Hematopoietic multipotent progenitor cell treated with erythropoietin and hydrocortisone succinate and interleukin-3 and kit ligand, for 4 days (in vitro differentiated cells): ENCODE measurements around the gene TXNDC12.
"Not testable (repeated sequence)": the region's sequence is repeated elsewhere in the genome, so short reads cannot be mapped to it uniquely, and the experiment has no call there.

ENCODE experiments used
- DNase-seq: peaks from one replicate; pipeline ENCODE4 v3.0.0-alpha.2; 2015

The TXNDC12 gene

DNA sequence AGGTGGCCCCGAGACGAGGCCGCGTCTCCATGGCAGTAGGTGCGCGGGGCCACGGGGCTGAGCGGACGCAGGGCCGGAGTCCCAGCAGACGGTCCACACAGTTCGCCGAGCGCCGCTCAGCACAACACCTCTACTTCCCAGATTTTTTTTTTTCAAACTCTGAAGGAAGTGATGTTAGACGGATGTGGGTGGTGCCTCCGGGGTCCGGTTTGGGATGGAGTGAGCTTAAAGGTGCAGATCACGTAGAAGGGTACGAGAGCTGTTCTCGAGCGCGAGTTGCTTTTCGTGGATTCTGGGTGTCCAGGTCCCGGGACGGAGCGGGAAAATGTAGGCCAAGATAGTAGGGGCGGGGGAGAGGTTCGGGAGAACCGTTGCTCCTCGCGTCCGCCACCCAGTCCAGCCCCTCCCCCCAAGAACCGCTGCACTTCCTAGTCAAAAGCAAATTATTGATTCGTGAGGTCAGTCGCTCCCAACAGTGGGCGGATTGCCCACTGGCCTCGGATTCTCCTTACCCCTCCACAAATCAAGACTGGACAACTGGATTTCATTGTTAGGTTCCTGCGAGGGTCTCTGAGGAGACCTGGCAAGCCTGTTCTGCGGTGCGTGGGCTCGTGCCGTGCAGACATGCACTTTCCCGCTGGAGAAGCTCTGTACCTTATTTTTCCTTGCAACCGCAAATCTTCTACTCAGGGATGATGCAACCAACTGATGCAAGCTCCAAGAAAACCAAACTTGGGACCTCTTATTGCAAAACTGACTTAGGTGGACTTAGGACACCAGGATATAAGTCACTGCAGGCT, at the start of gene TXNDC12:
Gene TXNDC12, minus strand, starts transcription at position 126 of the 800 bp plus-strand sequence. Its CDS starts 95 bp downstream, at position 31.
- DNase-seq: peak; percentile 96

DNA sequence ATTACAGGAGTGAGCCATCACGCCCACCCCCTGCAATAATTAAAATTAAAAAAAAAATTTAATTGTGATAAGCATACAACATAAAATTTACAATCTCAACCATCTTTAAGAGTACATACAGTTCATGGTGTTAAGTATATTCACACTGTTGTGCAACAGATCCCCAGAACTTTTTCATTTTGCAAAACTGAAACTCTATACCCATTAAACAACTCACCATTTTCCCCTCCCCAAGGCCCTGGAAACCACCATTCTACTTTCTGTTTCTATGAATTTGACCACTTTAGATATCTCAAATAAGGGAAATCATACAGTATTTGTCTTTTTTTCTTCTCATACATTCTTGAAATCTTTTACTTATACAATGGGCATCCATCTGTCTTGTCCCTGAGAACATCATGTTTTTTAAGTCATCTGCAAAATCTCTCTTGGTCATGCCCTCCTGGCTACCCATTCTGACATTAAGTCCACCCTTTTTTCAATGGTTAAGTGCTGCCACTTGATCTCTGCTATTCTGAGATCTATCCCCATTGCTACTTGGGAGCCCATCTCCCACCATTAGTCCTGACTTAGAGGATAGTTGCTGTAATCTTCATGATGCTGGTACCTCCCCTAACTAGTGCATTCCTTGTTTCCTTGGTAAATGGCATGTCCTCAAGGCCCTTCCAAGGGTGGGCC, 47.5 kb upstream of the TXNDC12 start:
- no peak for DNase-seq

DNA sequence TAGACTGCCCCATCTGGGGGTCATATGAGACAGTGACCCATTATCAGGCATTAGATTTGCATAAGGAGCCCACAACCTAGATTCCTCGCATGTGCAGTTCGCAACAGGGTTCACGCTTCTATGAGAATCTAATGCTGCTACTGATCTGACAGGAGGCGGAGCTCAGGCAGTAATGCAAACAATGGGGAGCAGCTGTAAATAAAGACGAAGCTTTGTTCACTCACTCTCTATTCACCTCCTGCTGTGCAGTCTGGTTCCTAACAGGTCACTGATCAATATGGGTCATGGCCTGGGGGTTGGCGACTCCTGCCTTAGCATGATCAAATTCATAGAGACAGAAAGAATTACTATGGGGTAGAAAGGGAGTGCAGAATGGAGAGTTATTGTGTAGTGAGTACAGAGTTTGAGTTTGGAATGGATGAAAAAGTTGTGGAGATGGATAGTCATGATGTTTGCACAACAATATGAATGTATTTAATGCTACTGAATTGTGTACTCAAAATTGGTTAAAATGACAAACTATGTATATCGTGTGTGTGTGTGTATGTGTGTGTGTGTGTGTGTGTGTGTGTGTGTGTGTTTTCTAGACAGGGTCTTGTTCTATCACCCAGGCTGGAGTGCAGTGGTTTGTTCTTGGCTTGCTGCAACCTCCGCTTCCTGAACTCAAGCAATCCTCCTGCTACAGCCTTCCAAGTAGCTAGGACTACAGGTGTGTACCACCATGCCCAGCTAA, 43.3 kb upstream of the TXNDC12 start:
- DNase-seq: no peak

DNA sequence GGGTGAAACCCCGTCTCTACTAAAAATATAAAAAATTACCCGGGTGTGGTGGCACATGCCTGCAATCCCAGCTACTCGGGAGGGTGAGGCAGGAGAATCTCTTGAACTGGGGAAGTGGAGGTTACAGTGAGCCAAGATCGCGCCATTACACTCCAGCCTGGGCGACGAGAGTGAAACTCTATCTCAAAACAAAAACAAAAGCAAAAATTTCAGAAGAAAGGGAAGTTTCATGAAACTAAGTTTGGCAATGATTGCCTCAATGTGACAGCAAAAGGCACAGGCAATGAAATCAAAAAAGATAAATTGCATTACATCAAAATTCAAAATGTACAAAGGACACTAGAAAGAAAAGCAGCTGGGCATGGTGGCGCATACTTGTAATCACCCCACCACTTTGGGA, 41.2 kb upstream of the TXNDC12 start:
- DNase-seq: no peak

DNA sequence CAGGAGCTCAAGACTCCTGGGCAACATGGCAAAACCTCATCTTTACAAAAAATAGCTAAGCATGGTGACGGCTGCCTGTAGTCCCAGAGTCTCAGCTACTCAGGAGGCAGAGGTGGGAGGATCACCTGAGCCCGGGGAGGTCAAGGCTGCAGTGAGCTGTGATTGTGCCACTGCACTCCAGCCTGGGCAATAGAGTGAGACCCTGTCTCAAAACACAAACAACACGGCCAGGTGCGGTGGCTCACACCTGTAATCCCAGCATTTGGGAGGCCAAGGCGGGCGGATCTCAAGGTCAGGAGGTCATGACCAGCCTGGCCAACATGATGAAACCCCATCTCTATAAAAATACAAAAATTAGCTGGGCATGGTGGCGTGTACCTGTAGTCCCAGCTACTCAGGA, 39.3 kb upstream of the TXNDC12 start:
- DNase-seq: not testable (repeated sequence)

DNA sequence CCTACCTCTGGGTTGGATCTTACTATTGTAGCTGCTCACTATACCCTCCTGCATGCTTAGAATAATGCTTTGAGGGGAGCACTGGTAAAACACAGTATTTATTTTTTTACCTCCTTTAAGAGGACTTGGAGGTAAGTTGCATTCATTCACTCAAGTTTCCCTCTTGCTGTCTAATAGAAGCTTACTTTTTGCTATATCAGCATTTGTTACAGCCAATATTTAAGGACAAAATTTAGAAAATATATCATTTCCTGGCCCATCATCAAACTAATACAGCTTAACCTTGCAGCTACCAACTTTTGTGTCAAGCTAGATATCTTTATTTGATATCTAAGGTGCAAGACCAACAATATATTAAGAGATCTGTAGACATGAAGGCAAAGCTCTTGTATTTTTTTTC, 32.9 kb upstream of the TXNDC12 start:
- DNase-seq: not testable (repeated sequence)

DNA sequence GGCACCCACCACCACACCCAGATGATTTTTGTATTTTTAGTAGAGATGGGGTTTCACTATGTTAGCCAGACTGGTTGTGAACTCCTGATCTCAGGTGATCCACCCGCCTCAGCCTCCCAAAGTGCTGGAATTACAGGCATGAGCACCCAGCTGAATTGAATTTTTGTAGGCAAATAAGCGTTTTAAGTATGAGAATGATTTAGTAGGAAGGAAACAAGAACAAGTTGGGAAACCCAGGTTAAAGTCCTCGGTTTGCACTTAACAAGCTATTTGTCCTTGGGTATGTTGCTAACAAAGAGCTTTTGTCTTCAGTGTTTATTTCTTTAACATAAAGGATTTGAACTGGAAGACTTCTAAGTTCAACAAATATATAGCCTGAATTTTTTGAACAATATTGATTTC, 25.0 kb upstream of the TXNDC12 start:
- DNase-seq: no peak

DNA sequence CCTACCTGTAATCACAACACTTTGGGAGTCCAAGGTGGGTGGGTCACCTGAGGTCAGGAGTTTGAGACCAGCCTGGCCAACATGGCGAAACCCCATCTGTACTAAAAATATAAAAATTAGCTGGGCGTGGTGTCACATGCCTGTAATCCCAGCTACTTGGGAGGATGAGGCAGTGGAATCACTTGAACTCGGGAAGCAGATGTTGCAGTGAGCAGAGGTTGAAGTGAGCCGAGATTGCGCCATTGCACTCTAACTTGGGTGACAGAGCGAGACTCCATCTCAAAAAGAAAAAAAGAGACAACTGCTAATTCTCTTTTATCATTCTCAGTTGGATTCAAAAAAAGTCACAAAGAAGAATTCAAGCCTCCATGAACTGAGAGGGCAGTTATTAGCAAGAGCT, 22.3 kb upstream of the TXNDC12 start:
- not testable (repeated sequence) for DNase-seq

DNA sequence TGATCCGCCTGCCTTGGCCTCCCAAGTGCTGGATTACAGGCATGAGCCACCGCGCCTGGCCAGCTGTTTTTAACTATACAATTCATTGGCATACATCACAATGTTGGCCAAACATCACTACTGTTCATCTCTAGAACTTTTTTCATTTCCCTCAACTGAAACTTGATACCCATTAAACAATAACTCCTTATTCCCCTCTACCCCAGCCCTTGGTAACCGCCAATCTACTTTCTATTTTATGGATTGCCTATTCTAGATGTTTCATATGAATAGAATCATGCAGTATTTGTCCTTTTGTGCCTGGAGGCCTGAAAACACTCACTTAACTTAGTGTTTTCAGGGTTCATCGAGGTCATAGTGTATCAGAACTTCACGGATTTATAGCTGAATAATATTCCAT, 17.3 kb upstream of the TXNDC12 start:
- no peak for DNase-seq

DNA sequence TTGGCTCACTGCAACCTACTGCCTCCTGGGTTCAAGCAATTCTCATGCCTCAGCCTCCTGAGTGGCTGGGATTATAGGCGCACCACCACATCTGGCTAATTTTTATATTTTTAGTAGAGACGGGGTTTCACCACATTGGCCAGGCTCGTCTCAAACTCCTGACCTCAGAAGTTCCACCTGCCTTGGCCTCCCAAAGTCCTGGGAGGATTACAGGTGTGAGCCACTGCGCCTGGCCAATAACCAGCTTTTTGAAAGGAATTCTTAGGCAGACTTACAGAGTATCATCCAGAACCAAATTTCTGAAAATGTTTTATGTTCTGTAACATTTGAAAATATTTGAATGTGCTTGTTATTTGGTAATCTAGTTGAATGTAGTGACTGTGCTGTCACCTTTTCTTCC, 15.7 kb upstream of the TXNDC12 start:
- DNase-seq: no peak

DNA sequence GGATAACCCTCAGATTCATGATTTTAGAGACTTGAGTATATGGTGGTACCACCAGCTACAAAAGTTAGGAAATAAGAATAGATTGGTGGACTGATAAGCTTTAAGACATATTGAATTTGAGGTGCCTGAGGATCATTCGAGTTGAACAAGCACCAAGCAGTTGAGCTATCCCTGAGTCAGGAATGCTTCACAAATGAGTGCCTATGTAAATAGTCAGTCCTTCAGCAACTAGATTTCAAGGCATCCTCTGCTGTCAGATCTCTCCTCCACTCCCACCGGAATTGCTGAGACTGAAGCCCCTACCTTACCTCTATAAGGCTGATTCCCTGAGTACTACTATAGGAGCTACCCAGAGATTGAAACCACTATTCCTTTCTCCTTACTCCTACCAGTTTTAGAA, 8.2 kb upstream of the TXNDC12 start:
- DNase-seq: no peak

DNA sequence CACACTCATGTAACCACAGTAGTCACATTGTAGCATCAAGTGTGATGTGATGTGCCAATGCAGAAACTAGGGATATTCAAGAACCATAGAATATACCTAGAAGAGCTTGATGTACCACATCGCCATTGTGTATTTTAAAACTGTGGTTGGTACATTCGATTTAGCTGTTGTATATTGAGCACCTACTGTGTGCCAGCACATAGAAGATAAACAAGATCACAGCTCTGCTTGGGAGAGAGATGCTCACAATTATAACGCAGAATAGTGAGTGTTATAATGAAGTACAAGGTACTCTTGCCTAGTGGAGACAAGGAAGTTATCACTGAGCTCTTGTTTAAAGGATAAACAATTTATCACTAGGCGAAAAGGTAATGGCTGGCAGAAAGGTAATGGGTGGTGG, 5.8 kb upstream of the TXNDC12 start:
- no peak for DNase-seq

DNA sequence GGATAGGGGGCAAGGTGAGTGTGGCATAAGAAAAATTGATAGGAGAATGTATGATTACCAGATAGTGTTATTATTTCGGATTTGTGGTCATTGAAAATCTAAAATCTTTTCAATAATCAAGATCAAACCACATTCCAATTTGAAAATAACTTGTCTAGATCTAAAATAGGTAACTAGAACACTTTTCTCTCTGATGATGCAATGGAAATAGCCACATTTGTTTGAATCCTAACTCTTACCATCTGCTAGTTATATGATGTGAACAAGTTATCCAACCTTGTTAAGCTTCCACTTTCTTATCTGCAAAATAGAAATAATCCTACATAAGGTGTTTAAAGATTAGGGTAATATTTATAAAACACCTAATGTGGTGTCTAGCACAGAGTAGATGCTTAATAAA, 4.9 kb upstream of the TXNDC12 start:
- DNase-seq: no peak

DNA sequence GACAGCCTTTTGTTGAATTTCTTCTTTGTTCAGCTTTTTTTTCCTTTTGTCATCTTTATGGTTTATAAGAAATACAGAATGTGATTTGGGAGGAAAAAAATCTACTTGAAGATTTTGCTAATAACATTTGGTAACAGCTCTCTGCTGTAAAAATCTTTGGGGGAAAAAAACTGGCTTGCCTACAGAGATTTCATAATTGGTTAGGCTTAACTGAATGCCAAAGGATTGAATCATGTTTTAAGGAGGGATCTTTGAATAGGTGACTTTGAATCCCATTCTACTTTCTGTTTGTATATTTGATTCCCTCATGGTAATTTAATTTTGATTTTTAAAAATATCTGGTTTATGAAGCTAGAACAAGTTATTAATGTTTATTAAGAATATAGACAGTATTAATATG, 4.3 kb upstream of the TXNDC12 start:
- no peak for DNase-seq

DNA sequence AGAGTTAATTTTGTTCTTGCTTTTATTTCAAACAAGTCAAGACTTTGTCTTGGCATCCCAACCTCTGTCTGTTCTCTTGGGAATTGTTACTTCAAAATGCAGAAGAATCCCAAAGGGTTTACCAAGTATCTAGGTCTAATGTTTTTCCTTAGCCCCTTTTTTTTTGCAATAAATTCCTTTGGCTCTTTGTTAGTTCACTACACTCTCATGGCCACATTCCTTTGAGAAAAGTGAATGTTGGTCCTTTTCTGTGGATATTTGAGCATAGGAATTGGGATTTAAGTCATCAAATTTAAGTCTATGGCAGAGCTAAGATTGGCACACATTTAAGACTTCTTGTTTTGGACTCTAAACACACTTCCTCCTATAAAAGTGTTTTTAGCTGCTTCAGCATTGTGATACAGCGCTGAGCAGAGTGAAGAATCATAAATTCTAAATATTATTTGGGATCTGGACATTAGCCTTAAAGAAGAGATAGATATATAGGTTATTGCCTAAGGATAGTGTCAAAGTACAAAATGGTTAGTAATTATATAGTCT, 3.0 kb upstream of the TXNDC12 start:
- peak; percentile 17 for DNase-seq

DNA sequence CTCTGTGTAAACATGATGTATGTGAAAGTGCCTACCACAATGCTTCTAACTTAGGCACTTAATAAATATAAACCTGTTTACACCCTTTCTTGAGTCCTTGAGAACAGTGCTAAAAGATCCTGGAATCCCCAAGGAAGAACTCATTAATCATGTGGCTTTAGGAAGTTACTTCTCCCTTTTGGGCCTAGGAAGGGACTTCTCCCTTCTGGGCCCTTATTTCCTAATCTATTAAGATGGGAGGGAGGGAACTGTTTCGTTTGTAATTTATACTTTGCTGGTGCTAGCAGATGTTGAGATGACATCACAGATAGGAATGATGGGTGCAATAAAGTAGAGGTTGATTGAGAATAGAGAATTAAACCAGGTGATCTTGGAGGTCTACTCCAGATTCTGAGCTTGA, 2.3 kb upstream of the TXNDC12 start:
- peak; percentile 36 for DNase-seq

DNA sequence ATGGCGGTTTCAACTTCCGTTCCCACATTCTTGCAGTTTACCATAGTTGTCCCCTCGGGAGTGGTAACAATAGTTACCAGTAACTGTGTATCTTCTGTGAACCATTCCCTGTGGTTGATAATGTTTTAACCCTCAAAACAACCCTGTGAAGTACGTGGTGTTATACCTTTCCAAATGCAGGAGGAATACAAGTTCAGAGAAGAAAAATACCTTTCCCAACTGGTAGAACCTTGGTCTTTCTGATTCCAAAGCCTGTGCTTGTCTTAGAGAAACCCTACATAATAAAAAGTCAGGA, 1.9 kb upstream of the TXNDC12 start:
- no peak for DNase-seq

DNA sequence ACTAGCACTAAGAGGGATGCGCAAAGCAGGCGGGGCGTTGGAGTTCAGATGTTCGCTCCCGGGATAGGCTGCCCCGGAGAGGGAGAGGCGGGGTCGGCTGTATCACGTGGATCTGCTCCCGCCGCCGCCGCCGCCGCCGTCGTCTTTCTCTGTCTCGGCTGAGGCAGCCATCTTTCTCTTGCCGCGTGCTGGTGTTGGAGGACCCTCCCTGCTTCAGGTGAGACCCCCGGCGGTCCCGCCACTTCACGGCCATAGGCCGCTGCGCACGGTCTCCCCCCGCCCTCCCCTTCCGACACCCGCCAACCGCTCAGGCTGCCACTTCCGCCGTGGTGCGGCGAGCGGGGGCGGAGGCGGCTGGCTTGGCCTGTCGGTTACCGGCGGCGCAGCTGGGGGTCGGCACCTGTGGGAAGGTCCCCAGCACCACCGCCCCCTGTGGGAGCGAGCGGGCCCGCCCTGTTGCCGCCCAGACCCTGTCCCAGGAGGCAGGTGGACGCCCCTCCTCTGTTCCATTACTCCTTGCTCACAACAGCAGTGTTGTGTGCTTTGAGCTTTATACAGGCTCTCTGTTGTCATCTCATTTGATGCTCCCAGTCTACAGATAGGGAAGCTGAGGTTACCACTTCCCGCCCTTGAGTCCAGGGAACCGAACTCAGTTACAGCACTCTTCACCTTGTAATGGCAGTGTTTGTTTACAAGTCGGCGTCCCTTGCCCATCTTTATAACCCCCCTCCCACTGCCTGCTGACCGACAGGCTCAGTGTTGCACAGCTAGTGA, 1.4 kb upstream of the TXNDC12 start, which contains the start of gene BTF3L4:
Gene BTF3L4, plus strand, starts transcription at position 133 of the 774 bp plus-strand sequence. CDS start 3,553 bp downstream, outside the sequence.
- peak; percentile 98 for DNase-seq

DNA sequence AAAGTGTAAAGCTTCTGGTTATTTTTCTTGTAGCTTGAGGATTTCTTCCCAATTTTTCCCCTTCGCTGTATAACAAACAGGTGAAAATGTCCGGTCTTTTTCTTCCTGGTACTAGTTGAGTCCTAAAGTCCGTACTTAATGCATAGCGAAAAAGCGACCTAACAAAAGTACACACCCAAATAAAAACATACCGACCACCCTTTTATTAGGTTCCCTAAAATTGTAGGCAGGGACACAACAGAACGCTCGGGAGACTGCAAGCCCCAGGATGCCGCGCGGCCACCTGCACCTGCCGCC, 823 bp upstream of the TXNDC12 start:
- no peak for DNase-seq

DNA sequence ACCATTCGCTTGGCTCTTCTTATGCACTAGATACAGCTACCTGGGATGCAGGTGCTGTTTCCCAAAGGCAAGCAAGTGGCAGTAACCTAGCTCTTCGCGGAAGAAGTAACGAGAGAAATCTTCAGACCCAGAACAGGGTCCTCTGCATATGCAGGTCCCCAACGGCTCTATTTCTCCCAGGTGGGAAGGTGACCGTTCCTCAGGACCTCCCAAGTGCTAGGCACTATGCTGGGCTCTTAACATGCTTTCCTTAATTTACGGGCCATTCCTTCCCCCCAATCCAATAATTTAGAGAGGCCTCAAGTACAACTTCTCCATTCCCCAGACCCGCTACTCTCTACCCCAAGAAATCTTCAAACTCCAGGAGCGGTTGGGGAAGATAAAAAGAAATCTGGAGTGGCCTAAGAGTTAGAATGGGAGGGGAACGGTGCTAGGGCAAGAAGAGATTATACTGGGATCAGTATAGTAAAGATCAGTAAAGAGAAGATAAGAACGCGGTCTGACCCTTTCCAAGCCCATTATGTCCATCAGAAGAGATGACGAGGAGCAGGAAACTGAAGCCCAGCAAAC, 410 bp downstream of the TXNDC12 start:
- no peak for DNase-seq

DNA sequence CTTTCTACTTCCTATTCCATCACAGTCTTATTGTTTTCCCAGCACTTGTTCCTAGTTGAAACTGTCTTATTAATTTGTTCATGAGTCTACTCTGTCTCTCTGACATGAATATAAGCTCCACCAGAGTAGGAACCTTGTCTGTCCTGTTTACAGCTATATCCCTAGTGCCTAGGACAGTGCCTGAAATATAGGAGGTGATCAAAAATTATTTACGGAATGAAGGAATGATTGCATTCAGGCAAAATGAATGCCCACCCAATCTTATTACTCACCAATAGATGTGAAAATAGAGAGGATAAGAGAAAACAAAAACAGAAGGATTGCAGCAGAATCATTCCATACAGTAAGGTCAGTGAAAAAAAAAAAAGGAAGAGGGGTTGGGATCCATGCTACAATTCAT, 1.1 kb downstream of the TXNDC12 start:
- no peak for DNase-seq

DNA sequence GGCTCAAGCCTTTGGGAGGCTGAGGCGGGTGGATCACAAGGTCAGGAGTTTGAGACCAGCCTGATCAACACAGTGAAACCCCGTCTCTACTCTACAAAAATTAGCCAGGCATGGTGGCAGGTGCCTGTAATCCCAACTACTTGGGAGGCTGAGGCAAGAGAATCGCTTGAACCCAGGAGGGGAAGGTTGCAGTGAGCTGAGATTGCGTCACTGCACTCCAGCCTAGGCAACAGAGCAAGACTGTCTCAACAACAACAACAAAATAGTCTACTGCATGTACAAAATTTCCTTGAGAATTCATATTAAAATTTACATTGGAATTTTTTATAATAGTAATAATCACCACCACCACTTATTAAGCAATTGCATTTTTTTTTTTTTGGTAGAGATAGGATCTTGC, 5.7 kb downstream of the TXNDC12 start:
- DNase-seq: not testable (repeated sequence)
